ENCODE results near the gene MTARC2.

Gene MTARC2

GRCh38 chr1:220770245-220770913 lies 22.3 kb downstream of the MTARC2 start:
- DNase-seq = no peak

GRCh38 chr1:220772846-220773245 lies 24.7 kb downstream of the MTARC2 start:
- no peak for DNase-seq

- DNase-seq = peak; percentile 12
Measured at GRCh38 chr1:220775240-220775853, 27.2 kb downstream of the MTARC2 start.

GRCh38 chr1:220776254-220776653 lies 28.1 kb downstream of the MTARC2 start:
- DNase-seq = no peak

- DNase-seq = peak; percentile 62
Measured at GRCh38 chr1:220776720-220777326, 28.7 kb downstream of the MTARC2 start.

GRCh38 chr1:220783453-220783852 lies 35.3 kb downstream of the MTARC2 start:
- DNase-seq = no peak

GRCh38 chr1:220784751-220785150 lies 36.6 kb downstream of the MTARC2 start:
- DNase-seq = no peak

- DNase-seq = no peak
Measured at GRCh38 chr1:220785166-220786056, 37.3 kb downstream of the MTARC2 start.

- DNase-seq = no peak
Measured at GRCh38 chr1:220786057-220786336, 37.9 kb downstream of the MTARC2 start.

GRCh38 chr1:220786337-220787068 lies 38.4 kb downstream of the MTARC2 start, which contains the start of gene MTARC1:
TSS of gene MTARC1 (plus strand) at chr1:220786913. CDS start at chr1:220786945, 32 bp downstream.
- DNase-seq = peak; percentile 45

- no peak for DNase-seq
Measured at GRCh38 chr1:220787069-220787619, 39.0 kb downstream of the MTARC2 start.

- no peak for DNase-seq
Measured at GRCh38 chr1:220788900-220789299, 40.8 kb downstream of the MTARC2 start.

GRCh38 chr1:220789532-220790147 lies 41.5 kb downstream of the MTARC2 start:
- no peak for DNase-seq

- DNase-seq = no peak
Measured at GRCh38 chr1:220791285-220791684, 43.2 kb downstream of the MTARC2 start.

GRCh38 chr1:220791956-220792355 lies 43.8 kb downstream of the MTARC2 start:
- DNase-seq = no peak

GRCh38 chr1:220796530-220796929 lies 48.4 kb downstream of the MTARC2 start:
- DNase-seq = no peak

- DNase-seq = no peak
Measured at GRCh38 chr1:220797044-220797443, 48.9 kb downstream of the MTARC2 start.

GRCh38 chr1:220797553-220797952 lies 49.4 kb downstream of the MTARC2 start:
- no peak for DNase-seq

- DNase-seq = no peak
Measured at GRCh38 chr1:220798338-220798737, 50.2 kb downstream of the MTARC2 start.

- no peak for DNase-seq
Measured at GRCh38 chr1:220800262-220800661, 52.1 kb downstream of the MTARC2 start.

GRCh38 chr1:220803401-220804201 lies 55.5 kb downstream of the MTARC2 start:
- peak; percentile 31 for DNase-seq
